GM12878 (cell line): ENCODE data around the gene CORO2B. TPM values are rescaled to one million over a fixed set of nuclear protein-coding genes. Genes with fewer than 3 reads are reported as not detected.
A peak's percentile ranks its signal among the peaks of the same experiment; 100 is the strongest.

Source experiments
- ATAC-seq: fragments of 200-7000 bp; cut with Tn5 transposase; 3 replicates; pipeline ENCODE4 v1.9.1; 2020; ENCODE audit warnings: mild to moderate bottlenecking, moderate library complexity
- BruUV-seq: library from RNA; stranded (reverse); fragments of 400-500 nt; replicated peaks from 2 replicates; lab custom pipeline; 2021; lab: Mats Ljungman, UMichigan
- CTCF ChIA-PET: fragments of 300-600 bp; sonication (Branson Sonifier 250); formaldehyde crosslinking; extraction: SDS; loops from one replicate; lab custom pipeline; 2021; ENCODE audit warnings: inconsistent platforms; lab: Yijun Ruan, JAX
- POLR2A ChIA-PET: fragments of 350-600 bp; formaldehyde crosslinking; extraction: SDS; loops from one replicate; lab custom pipeline; 2021; ENCODE audit warnings: inconsistent platforms; lab: Charles Lee
- RAD21 ChIA-PET: fragments of 300-600 bp; sonication (Branson Sonifier 250); formaldehyde crosslinking; loops from one replicate; lab custom pipeline; 2023; ENCODE audit warnings: antibody characterized with exemption; ENCODE audit not compliant: unreplicated experiment; lab: Charles Lee
- SMC1A ChIA-PET: fragments of 300-600 bp; sonication (Branson Sonifier 250); formaldehyde crosslinking; loops from one replicate; lab custom pipeline; 2023; ENCODE audit not compliant: unreplicated experiment, uncharacterized antibody; lab: Charles Lee
- DNase-seq: peaks from one replicate; pipeline ENCODE4 v3.0.0-alpha.2; 2011; ENCODE audit warnings: low read depth, low spot score
- FAIRE-seq: peaks from 3 replicates; lab custom pipeline; 2011; peaks lifted over from hg19 to GRCh38; lab: Jason Lieb, UNC
- H2AFZ ChIP-seq: 2 replicates; pipeline ENCODE4 v1.6.0; 2011; ENCODE audit warnings: low read depth, low read length, control low read depth; ENCODE audit not compliant: control insufficient read depth
- H3K27ac ChIP-seq: 2 replicates; pipeline ENCODE4 v1.5.1; 2011; ENCODE audit warnings: control low read depth; ENCODE audit not compliant: control insufficient read depth, insufficient read depth
- H3K27me3 ChIP-seq, 2 experiments: replicated peaks in 1 of 2; 2 replicates each; pipeline versions ENCODE4 v1.6.0 to v1.6.1; 2011; ENCODE audit warnings: low read length in 1 of 2; ENCODE audit not compliant: control insufficient read depth in 2 of 2, insufficient read depth in 2 of 2
- H3K36me3 ChIP-seq, 2 experiments: 2 replicates each; pipeline ENCODE4 v1.5.1; 2011; ENCODE audit warnings: low read length in 1 of 2; ENCODE audit not compliant: control insufficient read depth in 2 of 2, insufficient read depth in 2 of 2
- H3K4me1 ChIP-seq: 2 replicates; pipeline ENCODE4 v1.6.1; 2011; ENCODE audit warnings: mild to moderate bottlenecking, low read length, moderate library complexity, mixed read lengths; ENCODE audit not compliant: control insufficient read depth, insufficient read depth
- H3K4me2 ChIP-seq: 2 replicates; pipeline ENCODE4 v1.6.0; 2011; ENCODE audit warnings: control low read depth; ENCODE audit not compliant: control insufficient read depth, insufficient read depth
- H3K4me3 ChIP-seq: fragments of 200-600 bp; sonication (generic); 2 replicates; pipeline ENCODE4 v1.5.1; 2016
- H3K79me2 ChIP-seq: 2 replicates; pipeline ENCODE4 v1.6.0; 2011; ENCODE audit warnings: low read length; ENCODE audit not compliant: control insufficient read depth, insufficient read depth
- H3K9ac ChIP-seq: 2 replicates; pipeline ENCODE4 v1.8.0; 2011; ENCODE audit warnings: low read length, control low read depth, mixed read lengths; ENCODE audit not compliant: control insufficient read depth, insufficient read depth
- H3K9me3 ChIP-seq: replicated peaks from 3 replicates; pipeline ENCODE4 v1.5.1; 2011; ENCODE audit warnings: mild to moderate bottlenecking, low read length; ENCODE audit not compliant: control insufficient read depth, insufficient read depth
- H4K20me1 ChIP-seq: 2 replicates; pipeline ENCODE4 v1.6.0; 2011; ENCODE audit not compliant: control insufficient read depth, insufficient read depth
- ASH2L ChIP-seq: fragments of 300-600, 200-600 bp; sonication (generic); IDR thresholded peaks from 2 replicates; pipeline ENCODE4 v1.6.1; 2017; ENCODE audit warnings: low read depth, mild to moderate bottlenecking, borderline replicate concordance
- BCL11A ChIP-seq: IDR thresholded peaks from 2 replicates; pipeline ENCODE4 v1.6.1; 2011; ENCODE audit warnings: low read depth, low read length
- CBFB ChIP-seq: IDR thresholded peaks from 2 replicates; pipeline ENCODE4 v1.6.1; 2016; ENCODE audit warnings: antibody characterized with exemption, low read depth
- CBX5 ChIP-seq: sonication (generic); IDR thresholded peaks from 2 replicates; pipeline ENCODE4 v1.6.1; 2016; ENCODE audit warnings: low read depth, moderate library complexity, mild to moderate bottlenecking, inconsistent platforms
- CHD2 ChIP-seq: IDR thresholded peaks from 2 replicates; pipeline ENCODE4 v1.6.1; 2011; ENCODE audit warnings: low read depth, low read length, improper control_type of control experiment, borderline replicate concordance
- ESRRA ChIP-seq: IDR thresholded peaks from 2 replicates; pipeline ENCODE4 v1.6.1; 2012; ENCODE audit warnings: mild to moderate bottlenecking, low read length, improper control_type of control experiment
- HDGF ChIP-seq: fragments of 450-650 bp; IDR thresholded peaks from 2 replicates; pipeline ENCODE4 v1.6.1; 2016; ENCODE audit warnings: antibody characterized with exemption
- IRF4 ChIP-seq: IDR thresholded peaks from 2 replicates; pipeline ENCODE4 v1.6.1; 2011; ENCODE audit warnings: low read depth, low read length
- NFXL1 ChIP-seq: fragments of 450-650 bp; IDR thresholded peaks from 2 replicates; pipeline ENCODE4 v1.6.1; 2017; ENCODE audit warnings: antibody characterized with exemption, mild to moderate bottlenecking, borderline replicate concordance
- NRF1 ChIP-seq: conservative IDR thresholded peaks from 2 replicates; pipeline ENCODE4 v1.6.1; 2011; ENCODE audit warnings: mild to moderate bottlenecking, low read depth, low read length, improper control_type of control experiment
- TARDBP ChIP-seq: IDR thresholded peaks from 2 replicates; pipeline ENCODE4 v1.6.1; 2016; ENCODE audit warnings: borderline replicate concordance
- WGBS: methylation state at CpG from one replicate; pipeline ENCODE4 v1.1.6; 2016; ENCODE audit warnings: low lambda C conversion rate; ENCODE audit not compliant: insufficient replicate concordance, insufficient coverage; ENCODE audit errors: missing lambda C conversion rate; 5-methylcytosine and 5-hydroxymethylcytosine counted together
- in situ Hi-C: fragments of 300-500 bp; cut with MboI; formaldehyde crosslinking; loops from 9 replicates; pipeline ENCODE4 v1.14.3; 2018; ENCODE audit warnings: mixed read lengths
- intact Hi-C: fragments of 100-400 bp; cut with micrococcal nuclease; formaldehyde crosslinking; loops from one replicate; pipeline ENCODE4 v1.14.2; 2022; ENCODE audit not compliant: unreplicated experiment
- polyA plus RNA-seq, 11 experiments: library from polyadenylated mRNA; depleted of rRNA in 4 of 11; unstranded in 6 of 11; stranded (reverse) in 5 of 11; fragments of >200 nt; fragmentation: Nextera tagmentation in 4 of 11; fragmentation: Illumina TruSeq in 1 of 11; extraction: Ambion mirVana in 4 of 11; extraction: Trizol in 1 of 11; gene quantifications; 1 replicate in 1 of 11; 2 replicates in 10 of 11; pipeline versions ENCODE4 v1.2.1 to v1.2.3, GENCODE V29; 2011 to 2016; ENCODE audit warnings: inconsistent platforms in 2 of 11, missing spikeins in 2 of 11, low read depth in 1 of 11
- total RNA-seq, 4 experiments: library from RNA; depleted of rRNA in 3 of 4; stranded (reverse); fragments of >200 nt in 3 of 4; fragmentation: Illumina TruSeq in 1 of 4; extraction: Trizol in 1 of 4; gene quantifications; 2 replicates each; pipeline versions ENCODE4 v1.2.1 to v1.2.3, GENCODE V29; 2013 to 2021
- TF ChIP-seq, protein P1 (sequence below): fragments of 450-650 bp; IDR thresholded peaks from 2 replicates; pipeline ENCODE4 v1.6.1; 2017; ENCODE audit warnings: antibody characterized with exemption, mild to moderate bottlenecking, moderate library complexity
- TF ChIP-seq, protein P2 (sequence below): IDR thresholded peaks from 2 replicates; pipeline ENCODE4 v1.6.1; 2012; ENCODE audit warnings: low read depth, low read length, improper control_type of control experiment

CORO2B gene
- total and polyA plus RNA-seq, 10 of the 15 experiments (the other 5 are each of a cell fraction or from before 2014, with no cell fraction given) = 0.05 to 0.73 (median 0.13) TPM; not detected in 4

DNA sequence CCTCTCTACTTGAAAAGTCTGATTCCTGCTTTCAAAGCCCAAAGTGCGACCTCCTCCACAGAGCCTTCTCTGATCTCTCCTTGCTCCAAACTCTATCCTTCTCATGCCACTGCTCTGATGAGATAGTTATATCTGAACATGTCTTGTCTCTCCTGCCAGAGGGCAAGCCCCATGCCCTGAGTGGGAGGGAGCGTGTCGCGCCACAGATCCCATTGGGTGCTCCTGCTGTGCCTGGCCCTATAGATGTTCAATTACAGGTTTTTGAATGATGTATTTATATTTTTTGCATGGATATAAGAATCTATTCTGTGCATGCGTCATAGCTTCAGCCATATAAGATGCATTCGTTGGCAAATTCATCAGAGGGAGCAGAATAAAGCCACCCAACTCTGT is 20.4 kb downstream of the CORO2B start:
- Histone ChIP-seq H2AFZ (no peak overlapping the region), H3K4me1 (no peaks in the 10 kb centered on the region), H3K9me3 (no peaks in the 10 kb centered on the region), H3K9ac (no peak overlapping the region), H3K36me3 (no peaks in the 10 kb centered on the region), H3K27ac (no peak overlapping the region), H3K4me3 (no peak overlapping the region), H3K79me2 (no peaks in the 10 kb centered on the region), H4K20me1 (no peaks in the 10 kb centered on the region), H3K4me2 (no peak overlapping the region)
- DNase-seq = no peak
- ChIA-PET CTCF (interaction anchor here (1.5 kb wide), 1 partner anchor 49 kb away, joined by 4 read pairs; no protein-coding TSS in a partner anchor), POLR2A (no interaction called here), SMC1A (no interaction called here)
- no peak for FAIRE-seq
- 67% methylated on average over 6 of the region's 6 CpGs for WGBS
- in situ Hi-C loops = no loop called here
- intact Hi-C loops = no loop called here
- no peak for ATAC-seq
- no TSS peak for BruUV-seq
- TF ChIP-seq CHD2 = no peak
- no peak for TF ChIP-seq BCL11A
- no peak for TF ChIP-seq NFXL1
- TF ChIP-seq, all 136 proteins: peak for 0
- peaks cover 0 to 2% of the 10 kb centered on the region in 2 experiments; a peak in 2 of 4 replicates for H3K27me3 ChIP-seq
- RAD21 ChIA-PET = no interaction called here

DNA sequence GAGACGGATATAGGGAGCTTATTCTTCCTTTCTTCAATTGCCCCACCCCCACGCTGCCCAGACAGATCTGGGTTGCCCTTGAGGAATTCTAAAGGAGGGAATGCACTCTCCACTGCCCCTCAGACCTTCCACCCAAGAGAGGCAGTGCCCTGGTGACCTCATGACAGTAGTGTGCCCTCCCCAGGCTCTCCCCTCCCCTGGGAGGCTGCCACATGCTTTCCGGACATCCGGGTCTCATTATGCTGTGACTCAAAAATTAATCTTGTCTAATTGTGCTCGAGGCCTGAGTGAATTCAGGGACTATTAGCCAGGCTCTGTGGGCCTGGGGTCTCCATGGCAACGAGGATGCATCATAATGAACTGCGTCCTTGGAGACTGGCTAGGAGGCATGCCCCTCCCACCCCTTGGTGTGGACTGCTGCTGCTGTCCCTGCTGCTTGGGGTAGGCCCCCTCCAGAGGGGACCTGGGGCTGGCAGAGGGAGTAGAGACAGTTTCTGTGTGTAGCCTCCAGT is 20.8 kb downstream of the CORO2B start:
- Histone ChIP-seq H3K27me3 (no peaks in the 10 kb centered on the region; a peak in 2 of 4 replicates), H3K4me1 (no peaks in the 10 kb centered on the region), H3K36me3 (no peaks in the 10 kb centered on the region), H3K9me3 (no peaks in the 10 kb centered on the region), H3K79me2 (no peaks in the 10 kb centered on the region), H3K4me2 (no peak overlapping the region), H2AFZ (no peak overlapping the region), H3K27ac (no peak overlapping the region), H4K20me1 (no peaks in the 10 kb centered on the region), H3K4me3 (no peak overlapping the region), H3K9ac (no peak overlapping the region)
- FAIRE-seq (no peak), DNase-seq (no peak), ATAC-seq (peak; percentile 60)
- CTCF ChIA-PET = no interaction called here
- SMC1A ChIA-PET = no interaction called here
- RAD21 ChIA-PET = no interaction called here
- intact Hi-C loops (no loop called here), in situ Hi-C loops (no loop called here)
- no TSS peak for BruUV-seq
- POLR2A ChIA-PET = no interaction called here
- WGBS = 11% methylated on average over 7 of the region's 7 CpGs
- no peak for TF ChIP-seq HDGF
- TF ChIP-seq CBX5 = no peak
- TF ChIP-seq, protein P1, sequence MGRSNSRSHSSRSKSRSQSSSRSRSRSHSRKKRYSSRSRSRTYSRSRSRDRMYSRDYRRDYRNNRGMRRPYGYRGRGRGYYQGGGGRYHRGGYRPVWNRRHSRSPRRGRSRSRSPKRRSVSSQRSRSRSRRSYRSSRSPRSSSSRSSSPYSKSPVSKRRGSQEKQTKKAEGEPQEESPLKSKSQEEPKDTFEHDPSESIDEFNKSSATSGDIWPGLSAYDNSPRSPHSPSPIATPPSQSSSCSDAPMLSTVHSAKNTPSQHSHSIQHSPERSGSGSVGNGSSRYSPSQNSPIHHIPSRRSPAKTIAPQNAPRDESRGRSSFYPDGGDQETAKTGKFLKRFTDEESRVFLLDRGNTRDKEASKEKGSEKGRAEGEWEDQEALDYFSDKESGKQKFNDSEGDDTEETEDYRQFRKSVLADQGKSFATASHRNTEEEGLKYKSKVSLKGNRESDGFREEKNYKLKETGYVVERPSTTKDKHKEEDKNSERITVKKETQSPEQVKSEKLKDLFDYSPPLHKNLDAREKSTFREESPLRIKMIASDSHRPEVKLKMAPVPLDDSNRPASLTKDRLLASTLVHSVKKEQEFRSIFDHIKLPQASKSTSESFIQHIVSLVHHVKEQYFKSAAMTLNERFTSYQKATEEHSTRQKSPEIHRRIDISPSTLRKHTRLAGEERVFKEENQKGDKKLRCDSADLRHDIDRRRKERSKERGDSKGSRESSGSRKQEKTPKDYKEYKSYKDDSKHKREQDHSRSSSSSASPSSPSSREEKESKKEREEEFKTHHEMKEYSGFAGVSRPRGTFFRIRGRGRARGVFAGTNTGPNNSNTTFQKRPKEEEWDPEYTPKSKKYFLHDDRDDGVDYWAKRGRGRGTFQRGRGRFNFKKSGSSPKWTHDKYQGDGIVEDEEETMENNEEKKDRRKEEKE = no peak
- TF ChIP-seq ESRRA = no peak
- no peak for TF ChIP-seq CBFB
- no peak for TF ChIP-seq ASH2L
- TF ChIP-seq NRF1 = no peak
- TF ChIP-seq TARDBP = no peak
- TF ChIP-seq IRF4 = no peak
- TF ChIP-seq, protein P2, sequence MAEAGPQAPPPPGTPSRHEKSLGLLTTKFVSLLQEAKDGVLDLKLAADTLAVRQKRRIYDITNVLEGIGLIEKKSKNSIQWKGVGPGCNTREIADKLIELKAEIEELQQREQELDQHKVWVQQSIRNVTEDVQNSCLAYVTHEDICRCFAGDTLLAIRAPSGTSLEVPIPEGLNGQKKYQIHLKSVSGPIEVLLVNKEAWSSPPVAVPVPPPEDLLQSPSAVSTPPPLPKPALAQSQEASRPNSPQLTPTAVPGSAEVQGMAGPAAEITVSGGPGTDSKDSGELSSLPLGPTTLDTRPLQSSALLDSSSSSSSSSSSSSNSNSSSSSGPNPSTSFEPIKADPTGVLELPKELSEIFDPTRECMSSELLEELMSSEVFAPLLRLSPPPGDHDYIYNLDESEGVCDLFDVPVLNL = no peak
